ENCODE measurements around the gene GPC6.

Gene GPC6

DNA sequence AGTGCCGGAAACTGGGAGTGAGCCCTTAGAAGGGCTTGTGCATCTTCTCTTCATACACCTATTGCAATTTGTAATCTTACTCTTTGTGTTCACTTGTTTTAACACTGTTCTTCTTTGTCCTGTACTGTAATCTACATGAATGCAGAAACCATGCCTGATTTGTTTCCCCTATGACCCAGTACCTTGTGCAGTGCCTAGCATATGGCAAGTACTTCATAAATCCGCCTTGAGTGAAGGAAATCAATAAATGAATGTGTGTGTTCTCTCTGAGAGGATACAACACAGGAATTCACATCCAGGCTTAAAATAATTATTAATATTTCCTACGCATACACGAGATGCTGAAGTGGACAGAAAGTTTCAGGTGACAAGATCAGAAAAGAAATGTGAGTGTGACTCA, 172.6 kb downstream of the GPC6 start:
- TF ChIP-seq, protein P1, sequence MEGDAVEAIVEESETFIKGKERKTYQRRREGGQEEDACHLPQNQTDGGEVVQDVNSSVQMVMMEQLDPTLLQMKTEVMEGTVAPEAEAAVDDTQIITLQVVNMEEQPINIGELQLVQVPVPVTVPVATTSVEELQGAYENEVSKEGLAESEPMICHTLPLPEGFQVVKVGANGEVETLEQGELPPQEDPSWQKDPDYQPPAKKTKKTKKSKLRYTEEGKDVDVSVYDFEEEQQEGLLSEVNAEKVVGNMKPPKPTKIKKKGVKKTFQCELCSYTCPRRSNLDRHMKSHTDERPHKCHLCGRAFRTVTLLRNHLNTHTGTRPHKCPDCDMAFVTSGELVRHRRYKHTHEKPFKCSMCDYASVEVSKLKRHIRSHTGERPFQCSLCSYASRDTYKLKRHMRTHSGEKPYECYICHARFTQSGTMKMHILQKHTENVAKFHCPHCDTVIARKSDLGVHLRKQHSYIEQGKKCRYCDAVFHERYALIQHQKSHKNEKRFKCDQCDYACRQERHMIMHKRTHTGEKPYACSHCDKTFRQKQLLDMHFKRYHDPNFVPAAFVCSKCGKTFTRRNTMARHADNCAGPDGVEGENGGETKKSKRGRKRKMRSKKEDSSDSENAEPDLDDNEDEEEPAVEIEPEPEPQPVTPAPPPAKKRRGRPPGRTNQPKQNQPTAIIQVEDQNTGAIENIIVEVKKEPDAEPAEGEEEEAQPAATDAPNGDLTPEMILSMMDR (IDR thresholded peaks at IDR 0.05; ENCODE audit: low read depth, low read length) = no peak
- in situ Hi-C loops (cut with HindIII; ENCODE audit: low sequenced_read_pairs) = no loop called here
- no peak for DNase-seq (ENCODE audit: low read depth, low spot score)
- no peak overlapping the region for H3K4me3 ChIP-seq (ENCODE audit: low read depth, low read length)

DNA sequence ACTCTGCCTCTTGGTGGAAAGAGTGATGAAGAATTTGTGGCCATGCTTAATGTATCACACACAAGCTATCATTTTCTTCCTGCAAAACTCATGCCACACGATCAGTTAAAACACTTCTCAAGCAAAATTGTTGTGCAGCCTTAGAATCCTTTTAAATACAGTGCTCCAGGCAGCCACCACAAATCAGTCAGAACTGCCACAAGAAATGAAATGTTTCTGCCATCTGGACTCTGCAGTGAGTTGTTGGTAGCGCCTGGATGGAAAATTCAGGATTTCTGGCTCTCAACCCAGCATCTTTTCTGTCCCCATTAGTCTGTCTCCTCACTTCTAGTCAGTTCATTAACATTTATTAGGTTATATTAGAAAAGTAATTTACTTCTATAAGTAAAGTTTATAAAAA, 179.5 kb downstream of the GPC6 start:
- H3K4me3 ChIP-seq (ENCODE audit: low read depth, low read length) = no peak overlapping the region
- in situ Hi-C loops (cut with HindIII; ENCODE audit: low sequenced_read_pairs) = no loop called here
- DNase-seq (ENCODE audit: low read depth, low spot score) = no peak
- TF ChIP-seq, protein P1 (IDR thresholded peaks at IDR 0.05; ENCODE audit: low read depth, low read length) = no peak

DNA sequence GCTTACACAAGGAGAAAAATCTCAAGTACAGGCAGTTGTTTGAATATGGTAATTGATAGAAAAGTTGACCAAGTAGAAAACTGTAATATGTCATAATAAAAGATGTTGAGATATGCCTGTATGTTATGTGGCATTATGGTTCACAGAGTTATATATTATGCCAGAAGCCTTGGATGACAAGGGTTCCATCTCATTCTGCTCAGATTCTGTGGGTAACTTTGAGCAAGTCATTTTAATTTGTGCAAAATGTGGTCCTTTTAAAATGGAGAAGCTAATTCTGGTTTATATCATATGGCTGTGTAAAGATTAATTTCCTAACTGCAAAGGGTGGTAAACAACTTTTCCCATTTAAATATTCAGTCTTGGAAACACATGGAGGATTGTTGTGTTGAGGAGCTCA, 180.9 kb downstream of the GPC6 start:
- no peak overlapping the region for H3K4me3 ChIP-seq (ENCODE audit: low read depth, low read length)
- in situ Hi-C loops (cut with HindIII; ENCODE audit: low sequenced_read_pairs) = no loop called here
- TF ChIP-seq, protein P1 (IDR thresholded peaks at IDR 0.05; ENCODE audit: low read depth, low read length) = no peak
- no peak for DNase-seq (ENCODE audit: low read depth, low spot score)

DNA sequence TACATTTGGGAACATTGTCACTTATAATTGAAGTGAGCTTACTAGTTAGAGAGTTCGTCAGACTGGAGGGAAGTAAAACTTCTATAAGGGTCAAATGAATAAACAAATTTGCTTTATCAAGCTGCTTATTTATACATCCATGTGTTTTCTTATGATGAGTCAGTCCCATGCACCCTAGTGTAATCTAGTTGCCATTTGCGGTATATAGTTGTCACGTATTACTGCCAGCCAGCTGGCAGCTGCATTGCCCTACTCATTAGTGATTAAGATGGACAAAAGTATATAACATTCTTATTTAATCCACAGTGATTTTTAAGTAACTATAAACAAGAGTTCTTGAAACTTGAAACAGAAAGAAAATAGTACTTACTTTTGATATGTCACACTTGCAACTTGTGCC, 182.4 kb downstream of the GPC6 start:
- TF ChIP-seq, protein P1 (IDR thresholded peaks at IDR 0.05; ENCODE audit: low read depth, low read length) = no peak
- DNase-seq (ENCODE audit: low read depth, low spot score) = no peak
- in situ Hi-C loops (cut with HindIII; ENCODE audit: low sequenced_read_pairs) = no loop called here
- no peak overlapping the region for H3K4me3 ChIP-seq (ENCODE audit: low read depth, low read length)

DNA sequence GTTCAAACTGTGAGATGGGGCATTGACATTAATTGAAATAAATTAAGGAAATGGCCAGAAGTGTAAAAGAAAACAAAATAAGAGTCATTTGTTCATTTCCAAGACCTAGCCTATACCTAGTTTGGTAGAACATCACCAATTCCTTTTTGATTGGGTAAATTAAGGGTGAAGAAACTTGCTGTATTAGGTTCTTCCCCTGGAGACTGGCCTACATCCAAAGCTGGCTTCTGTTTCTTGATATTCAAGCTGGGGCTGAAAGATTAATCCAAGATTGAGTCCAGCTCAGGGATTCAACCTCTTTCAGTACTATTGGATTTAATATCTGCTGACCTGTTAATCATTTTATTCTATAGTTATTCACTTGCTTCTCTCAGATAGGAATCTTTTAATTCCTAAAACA, 183.2 kb downstream of the GPC6 start:
- in situ Hi-C loops (cut with HindIII; ENCODE audit: low sequenced_read_pairs) = no loop called here
- TF ChIP-seq, protein P1 (IDR thresholded peaks at IDR 0.05; ENCODE audit: low read depth, low read length) = no peak
- no peak overlapping the region for H3K4me3 ChIP-seq (ENCODE audit: low read depth, low read length)
- no peak for DNase-seq (ENCODE audit: low read depth, low spot score)

DNA sequence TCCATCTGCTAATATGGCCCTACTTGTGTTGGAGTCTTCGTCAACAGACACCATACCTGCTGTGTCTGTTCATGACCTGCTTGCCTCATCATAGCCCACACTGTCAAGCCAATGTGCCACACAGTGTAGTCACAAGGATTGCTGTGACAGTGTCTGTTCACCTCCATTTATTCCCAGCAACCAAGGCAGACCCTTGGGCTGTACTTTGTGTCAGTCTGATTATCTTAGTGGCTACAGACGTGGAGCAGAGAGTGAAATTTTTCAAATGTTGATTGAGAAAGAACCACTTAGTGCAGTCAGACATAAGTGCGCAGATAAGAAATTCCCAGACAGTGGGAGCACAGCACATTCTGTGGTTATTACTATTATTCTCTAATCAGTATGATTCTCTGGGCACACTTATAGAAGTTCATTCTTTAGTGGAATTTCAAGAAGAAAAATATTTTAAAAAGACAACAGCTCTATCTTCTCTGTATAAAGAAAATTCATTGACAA, 184.6 kb downstream of the GPC6 start:
- no peak for DNase-seq (ENCODE audit: low read depth, low spot score)
- TF ChIP-seq, protein P1 (IDR thresholded peaks at IDR 0.05; ENCODE audit: low read depth, low read length) = no peak
- in situ Hi-C loops (cut with HindIII; ENCODE audit: low sequenced_read_pairs) = no loop called here
- H3K4me3 ChIP-seq (ENCODE audit: low read depth, low read length) = no peak overlapping the region

DNA sequence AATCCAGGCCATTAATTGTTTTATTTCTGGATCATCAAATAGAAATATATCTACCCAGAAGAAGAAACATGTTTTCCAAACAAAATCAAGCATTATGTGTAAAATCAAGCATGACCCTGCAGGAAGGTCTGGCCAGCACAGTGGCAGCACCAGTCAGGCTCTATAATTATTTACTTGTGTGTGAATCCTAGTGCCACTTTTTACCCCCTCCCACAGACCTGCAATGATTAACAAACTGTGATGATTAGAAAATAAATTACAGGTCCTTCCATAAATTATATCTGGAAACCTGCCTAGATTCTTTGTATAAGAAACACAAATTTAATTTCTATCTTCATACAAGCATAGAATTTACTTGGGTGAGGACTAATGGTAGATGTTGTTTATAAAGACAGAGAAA, 186.1 kb downstream of the GPC6 start:
- H3K4me3 ChIP-seq (ENCODE audit: low read depth, low read length) = no peak overlapping the region
- in situ Hi-C loops (cut with HindIII; ENCODE audit: low sequenced_read_pairs) = no loop called here
- TF ChIP-seq, protein P1 (IDR thresholded peaks at IDR 0.05; ENCODE audit: low read depth, low read length) = no peak
- DNase-seq (ENCODE audit: low read depth, low spot score) = no peak
